HG03565 (cell line): ENCODE measurements around the gene SUPT16H.
"Not testable (repeated sequence)": the region's sequence is repeated elsewhere in the genome, so short reads cannot be mapped to it uniquely, and the experiment has no call there.

Experiments used
- ATAC-seq: cut with Tn5 transposase; IDR thresholded peaks from one replicate; pipeline ENCODE4 v1.9.1; 2021; ENCODE audit warnings: mild to moderate bottlenecking, moderate library complexity; ENCODE audit not compliant: unreplicated experiment

Gene SUPT16H

DNA sequence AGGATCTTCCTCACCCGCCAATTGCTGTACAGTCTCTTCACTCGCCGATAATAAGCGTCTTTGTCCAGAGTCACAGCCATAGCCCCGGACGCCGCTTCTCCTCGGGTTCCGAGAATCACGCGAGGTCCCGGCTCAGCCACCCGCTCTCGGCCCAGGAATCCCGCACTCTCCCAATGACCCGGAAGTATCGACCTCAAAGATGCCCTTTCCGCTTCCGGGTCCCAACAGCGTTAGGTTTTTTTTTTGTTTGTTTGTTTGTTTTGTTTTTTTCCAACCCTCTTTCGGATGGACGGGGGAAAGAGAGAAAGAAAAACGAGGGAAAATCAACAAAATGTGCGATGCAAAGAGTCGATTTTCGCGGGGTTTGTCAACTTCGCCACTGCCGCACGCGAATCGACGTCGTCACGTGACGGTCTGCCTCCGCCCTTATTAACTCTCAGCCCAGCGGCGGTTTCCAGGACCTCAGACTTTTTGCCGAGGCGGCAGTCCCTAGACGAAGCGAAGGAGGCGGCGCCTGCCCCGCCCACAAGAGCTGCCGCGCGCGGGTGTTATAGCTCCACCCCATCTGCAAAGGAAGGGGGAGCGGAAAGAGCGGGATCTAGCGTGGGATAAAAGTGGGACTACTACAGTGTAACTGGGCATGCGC lies at the start of gene SUPT16H:
Gene SUPT16H, minus strand, starts transcription at position 172 of the 646 bp plus-strand sequence. Its CDS starts 92 bp downstream, at position 80.
- ATAC-seq = peak; percentile 73

DNA sequence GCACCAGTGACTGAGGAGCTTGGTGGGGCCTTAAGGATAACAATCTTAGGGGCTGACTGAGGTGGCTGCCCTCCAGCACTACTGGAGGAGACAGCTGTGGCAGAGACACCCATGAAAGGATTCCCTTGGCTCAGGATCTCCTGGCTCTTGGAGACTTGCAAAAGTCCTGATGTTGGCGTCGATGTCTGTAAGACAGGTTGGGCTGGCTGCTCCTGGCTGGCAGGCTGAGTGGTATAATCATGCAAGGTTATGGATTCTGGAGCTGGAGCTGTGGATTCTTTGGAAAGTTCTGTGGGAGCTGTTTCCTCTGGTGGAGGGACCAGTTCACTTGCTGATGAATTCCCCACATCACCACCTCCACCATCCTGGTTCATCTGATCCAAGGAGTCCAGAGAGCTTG lies 47.3 kb upstream of the SUPT16H start:
- no peak for ATAC-seq

DNA sequence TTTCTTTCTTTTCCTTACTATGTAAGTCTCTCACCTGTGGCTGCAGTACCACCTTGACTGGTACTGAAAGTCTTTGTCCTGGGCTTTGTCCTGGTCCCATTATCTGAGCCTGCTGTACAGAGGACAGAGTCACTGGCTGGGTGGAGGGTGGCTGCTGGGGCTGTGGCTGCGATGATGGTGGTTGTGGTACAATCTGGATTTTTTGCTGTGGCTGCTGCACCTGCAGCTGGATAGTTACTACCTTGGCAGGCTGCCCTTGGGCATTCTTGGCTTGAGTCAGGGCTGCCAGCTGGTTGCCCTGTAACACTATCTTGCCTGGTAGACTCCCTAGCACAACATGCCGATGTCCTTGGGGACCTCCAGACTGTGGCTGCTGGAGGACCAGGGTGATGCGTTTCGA lies 45.1 kb upstream of the SUPT16H start:
- no peak for ATAC-seq

DNA sequence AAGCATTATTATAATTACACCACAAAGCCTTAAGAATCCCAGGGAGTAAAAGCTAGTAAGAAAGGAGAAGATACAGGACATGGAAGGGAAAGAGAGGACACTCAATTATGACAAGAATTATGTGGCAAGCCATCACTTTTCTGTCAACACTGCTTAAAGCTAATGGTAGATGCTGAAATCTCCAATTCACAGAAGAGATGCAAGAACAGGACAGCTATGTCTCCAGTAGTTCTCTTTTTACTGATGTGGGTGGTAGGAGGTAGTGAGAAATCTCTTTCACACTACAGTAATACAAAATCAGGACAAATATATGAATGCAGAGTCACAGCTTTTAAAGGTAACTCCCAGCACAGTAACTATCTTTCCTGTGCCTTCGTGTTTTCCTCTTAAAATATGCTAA lies 42.9 kb upstream of the SUPT16H start:
- no peak for ATAC-seq

DNA sequence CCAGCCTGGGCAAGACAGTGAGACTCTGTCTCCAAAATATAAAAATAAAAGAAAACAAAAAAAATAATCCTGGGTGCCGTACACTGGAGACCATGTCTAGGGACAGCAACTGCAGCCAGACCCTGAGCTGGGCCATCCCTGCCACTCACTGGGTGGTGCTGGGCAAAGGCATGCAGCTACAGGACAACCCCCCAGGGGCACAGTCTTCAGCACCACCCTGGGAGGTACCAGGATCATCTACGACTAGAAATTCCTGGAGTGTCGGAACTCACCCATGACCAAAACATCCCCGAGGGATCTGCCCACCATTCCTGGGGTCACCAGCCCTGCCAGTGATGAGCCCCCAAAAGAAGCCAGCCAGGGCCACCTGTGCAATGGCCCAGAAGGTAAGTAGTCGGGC lies 35.7 kb upstream of the SUPT16H start:
- ATAC-seq = no peak

DNA sequence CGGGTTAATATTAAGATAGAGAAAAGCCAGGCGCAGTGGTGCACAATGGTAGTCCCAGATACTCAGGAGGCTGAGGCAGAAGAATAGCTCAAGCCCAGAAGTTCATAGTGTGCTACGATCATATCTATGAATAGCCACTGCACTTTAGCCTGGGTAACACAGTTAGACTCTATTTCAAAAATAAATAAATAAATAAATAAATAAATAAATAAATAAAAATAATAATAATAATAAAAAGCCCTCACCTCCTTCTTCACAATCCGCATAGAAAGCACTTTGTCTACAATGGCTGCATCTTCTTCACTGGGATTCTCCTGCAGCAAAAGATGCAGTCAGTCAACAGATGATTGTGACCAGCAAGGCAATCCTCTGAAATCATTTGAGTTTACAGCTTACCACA lies 31.5 kb upstream of the SUPT16H start:
- no peak for ATAC-seq

DNA sequence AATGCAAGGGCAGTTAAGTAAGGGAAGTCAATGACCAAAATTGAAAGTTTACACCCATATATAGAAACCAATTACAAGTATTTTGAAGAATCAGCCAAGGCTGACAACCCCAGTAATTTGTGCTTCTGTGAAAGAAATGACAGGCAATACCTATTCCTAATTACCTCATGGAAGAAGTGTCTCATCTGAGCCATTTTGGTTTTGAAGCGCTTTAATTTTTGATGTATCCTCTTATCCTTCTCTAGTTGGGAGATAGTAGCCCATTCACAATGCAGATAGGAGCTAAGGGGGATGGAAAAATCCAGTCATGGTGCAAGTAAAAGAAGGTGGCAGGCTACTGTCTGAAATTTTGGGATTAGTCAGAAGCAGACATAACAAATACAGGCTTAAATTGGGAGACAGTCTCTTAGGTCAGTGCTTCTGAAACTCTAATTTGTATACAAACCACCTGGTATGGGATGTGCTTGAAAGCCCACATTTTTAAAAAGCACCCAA lies 30.4 kb upstream of the SUPT16H start:
- ATAC-seq = peak; percentile 59

DNA sequence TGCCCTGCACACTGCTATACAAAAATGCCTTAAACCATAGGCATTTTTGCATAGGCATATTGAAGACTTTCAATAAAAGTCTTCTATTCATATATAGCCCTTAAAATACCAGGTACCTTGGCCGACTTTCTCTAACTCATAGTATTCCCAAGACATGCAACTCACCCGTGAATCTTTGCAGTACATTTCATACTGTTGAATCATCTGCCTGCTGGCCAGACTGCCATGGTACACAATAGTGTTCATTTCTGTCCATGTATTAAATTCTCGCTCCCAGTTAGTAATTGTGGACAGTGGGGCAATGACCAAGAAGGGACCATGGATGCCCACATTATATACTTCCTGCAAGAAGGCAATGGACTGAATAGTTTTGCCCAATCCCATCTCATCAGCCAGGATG lies 24.3 kb upstream of the SUPT16H start:
- ATAC-seq = no peak

DNA sequence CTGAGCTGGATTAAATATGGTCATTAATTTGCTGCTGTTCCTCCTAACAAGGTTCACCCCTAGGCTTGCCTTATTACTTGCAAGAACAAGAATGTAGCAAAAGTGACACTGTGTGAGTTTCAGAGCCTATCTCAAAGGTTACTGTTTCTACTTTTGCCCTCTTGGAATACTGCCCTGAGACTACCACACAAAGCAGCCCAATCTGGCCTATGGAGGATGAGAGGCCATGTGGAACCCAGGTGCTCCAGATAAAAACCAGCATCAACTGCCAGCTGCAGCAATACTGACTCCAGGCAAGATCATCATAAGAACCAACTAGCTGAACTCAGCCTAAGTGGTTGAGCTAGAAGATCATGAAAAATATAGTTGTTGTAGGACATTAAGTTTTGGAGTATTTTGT lies 22.4 kb upstream of the SUPT16H start:
- ATAC-seq = no peak

DNA sequence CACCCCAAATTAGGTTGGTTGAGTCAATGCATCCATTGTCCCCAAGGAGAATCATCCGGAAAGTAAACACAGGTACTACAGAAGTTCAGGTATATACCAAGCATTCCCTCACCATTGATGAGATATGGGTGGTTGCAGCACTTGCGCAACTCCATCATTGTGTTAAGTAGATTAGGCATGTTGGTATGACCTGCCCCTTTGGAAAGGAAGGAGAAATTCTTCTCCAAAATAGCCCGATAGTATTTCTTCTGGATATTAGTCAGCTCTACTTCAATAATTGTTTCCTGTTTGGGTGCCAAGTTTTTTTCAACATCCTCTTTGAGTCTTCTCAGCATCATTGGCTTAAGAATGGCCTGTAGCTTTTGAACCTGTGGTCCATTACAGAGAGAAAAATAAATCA lies 21.3 kb upstream of the SUPT16H start:
- ATAC-seq = no peak

DNA sequence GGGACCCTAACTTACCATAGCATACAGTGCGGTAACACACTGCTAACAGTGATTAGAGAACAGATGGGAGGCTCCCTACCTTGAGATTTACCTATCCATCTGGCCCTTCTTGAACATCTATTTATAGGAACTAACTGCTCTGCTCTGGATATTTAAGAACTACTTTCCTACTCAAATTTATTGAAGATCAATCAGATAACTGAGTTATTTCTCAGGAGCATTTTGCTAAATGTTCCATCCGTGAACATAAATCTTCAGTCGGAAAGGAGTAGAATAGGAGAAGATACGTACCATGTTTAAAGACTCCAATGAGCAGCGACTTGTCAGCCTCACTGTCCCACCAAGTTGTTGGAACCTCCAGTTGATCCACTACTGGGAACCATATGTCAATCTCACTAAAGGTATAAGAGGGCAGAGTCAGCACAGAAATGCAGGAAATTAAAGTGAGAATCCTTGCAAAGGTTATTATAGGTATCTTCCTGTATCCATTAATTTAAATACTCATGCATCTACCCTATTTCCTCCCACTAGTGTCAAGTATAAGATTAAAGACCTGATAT lies 15.6 kb upstream of the SUPT16H start:
- no peak for ATAC-seq

DNA sequence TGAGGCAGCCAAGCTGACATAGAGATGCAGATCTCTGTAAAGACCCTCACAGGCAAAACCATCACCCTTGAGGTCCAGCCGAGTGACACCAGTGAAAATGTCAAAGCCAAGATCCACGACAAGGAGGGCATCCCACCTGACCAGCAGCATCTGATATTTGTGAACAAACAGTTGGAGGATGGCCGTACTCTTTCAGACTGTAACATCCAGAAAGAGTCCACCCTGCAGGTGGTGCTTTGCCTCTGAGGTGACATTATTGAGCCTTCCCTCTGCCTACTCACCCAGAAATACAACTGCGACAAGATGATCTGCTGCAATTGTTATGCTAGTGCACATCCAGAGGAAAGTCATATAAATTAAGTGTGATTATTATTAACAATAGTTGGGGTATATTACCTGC lies 15.1 kb upstream of the SUPT16H start:
- no peak for ATAC-seq

DNA sequence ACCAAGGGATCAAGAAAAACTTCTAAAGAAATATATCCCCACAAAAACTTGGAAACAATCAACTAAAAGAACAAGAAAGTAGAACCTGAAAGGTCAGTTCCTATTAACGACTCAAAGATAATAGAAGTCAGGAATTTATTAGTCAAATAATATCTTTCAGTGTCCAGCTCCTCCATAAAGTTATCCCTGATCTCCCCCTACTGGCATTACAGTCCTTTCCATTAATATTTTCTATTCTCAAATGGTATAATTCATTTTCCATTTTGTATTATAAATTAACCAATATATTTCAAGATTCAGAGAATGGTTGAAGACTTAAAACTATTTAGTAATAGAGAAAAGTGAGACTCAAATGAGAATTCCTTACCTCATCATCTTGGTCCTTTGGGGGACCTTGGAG lies 11.6 kb upstream of the SUPT16H start:
- no peak for ATAC-seq

DNA sequence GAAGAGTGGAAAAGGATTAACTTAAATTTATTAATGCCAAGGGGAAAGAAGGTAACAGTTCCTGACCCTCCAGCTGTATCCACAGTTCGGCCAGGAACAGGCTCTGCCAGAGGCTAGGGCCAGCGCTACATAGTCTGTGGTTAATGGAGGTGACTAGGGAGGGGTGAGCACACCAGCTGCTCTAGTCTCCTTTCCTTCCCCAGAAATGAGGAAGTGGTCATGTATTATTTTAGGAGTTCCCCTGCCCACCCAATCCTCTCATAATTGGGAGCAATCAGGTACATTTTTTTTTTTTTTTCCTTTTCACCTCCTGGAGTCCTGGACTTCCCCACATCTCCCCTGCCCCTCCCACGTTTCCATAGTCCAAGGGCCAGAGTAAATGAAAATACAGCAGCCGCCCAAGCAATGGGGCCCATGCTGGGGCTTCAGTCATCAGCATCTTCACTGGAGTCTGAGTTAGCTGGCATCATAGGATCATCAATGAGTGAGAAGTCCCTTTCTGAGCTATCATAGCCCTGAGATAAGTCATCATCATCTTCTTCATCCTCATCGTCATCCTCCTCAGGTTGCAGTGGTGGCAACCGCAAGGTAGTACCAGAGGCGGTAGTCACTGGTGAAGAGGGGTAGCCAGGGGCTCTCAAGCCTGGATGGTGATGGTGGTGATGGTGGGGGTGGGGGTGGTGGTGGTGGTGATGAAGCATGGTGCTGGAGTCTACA lies 1.5 kb upstream of the SUPT16H start:
- ATAC-seq = no peak

DNA sequence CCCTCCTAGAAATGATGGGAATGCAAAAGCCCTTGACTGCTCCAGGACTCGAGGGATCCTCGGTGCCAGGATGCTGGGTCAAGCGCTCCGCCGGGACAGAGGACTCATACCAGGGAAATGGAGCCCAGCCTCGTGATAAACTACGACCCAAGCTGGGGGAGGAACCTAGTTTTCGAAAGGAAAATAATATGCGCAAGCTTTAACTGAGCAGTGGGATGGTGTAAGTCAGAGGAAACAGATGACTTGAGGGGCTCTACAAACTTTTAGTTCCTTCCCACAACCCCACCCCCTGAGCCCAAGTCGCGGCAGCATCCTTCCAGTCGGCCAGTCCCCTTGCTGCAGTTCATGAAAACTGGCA lies 654 bp upstream of the SUPT16H start:
- peak; percentile 14 for ATAC-seq

DNA sequence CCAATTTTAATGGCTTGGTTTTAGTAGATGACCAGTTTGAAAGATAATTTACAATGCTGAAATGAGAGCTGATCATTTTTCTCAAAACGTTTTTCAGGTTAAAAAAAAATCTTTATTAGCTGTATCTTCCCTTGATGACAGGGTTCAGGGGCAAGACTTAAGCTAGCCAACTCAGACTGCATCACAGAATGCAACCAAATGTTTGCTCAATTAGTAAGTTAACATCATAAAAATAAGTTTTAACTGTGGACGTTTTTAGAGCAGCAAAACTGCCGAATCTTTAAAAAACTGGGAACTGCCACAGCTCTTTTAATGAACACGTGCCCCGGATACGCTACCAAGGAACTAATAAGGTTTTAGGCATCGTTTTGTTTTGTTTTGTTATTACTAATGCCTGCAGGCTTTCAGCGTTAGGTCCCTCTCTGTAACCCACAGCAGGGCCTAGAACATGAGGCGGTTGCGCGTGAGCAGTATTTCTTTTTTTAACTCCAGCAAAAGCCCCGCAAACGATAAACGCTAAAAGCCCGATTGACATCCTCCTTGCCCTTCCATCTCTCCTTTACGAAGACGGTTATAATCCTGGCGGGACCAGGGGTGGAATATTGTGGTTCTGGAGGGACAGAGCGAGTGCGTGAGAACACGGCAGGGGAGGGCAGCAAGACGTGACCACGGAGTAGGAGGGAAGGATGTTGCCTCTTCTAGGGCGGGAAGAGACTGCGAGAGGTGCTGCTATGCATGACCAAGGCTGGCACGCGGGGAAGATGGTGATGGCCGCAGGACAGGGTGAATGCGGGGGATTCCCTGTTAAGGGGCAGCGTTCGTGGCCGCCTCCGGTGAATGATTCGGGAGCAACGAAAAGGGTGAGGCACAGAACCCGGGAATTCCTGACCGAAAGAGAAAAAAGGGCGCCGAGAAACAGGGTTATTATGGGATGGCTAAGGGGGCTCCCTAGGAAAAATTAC lies 652 bp downstream of the SUPT16H start:
- ATAC-seq = peak; percentile 29

DNA sequence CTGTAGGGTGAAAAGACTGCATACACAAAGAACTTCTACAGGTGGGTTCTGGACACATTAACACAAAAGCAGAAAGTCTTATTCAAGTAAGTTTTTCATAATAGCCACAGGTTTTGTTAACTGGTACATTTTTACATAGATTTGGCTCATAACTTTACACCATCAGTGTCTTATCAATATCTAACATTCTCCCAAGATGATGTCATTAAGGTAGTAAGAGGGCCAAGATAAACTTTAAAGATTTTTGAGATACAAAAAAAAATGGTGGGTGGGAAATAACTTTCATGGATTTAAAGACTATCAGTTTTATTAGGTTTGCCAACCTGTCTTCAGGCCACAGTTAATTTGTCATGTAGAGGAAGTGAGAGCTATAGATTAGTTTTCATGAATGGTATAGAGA lies 1.7 kb downstream of the SUPT16H start:
- ATAC-seq = no peak

DNA sequence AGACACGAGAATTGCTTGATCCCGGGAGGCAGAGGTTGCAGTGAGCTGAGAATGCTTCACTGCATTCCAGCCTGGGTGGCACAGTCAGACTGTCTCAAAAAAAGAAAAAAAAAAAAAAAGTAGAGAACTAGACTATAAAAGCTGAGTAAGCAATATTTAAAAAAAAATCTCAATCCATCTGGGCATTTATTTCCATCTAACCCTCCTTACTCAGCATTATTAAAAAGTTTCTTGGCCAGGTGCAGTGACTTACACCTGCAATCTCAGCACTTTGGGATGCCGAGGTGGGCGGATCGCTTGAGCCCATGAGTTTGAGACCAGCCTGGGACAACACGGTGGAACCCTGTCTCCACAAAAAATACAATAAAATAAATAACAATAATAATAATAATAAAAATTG lies 4.5 kb downstream of the SUPT16H start:
- ATAC-seq = no peak

DNA sequence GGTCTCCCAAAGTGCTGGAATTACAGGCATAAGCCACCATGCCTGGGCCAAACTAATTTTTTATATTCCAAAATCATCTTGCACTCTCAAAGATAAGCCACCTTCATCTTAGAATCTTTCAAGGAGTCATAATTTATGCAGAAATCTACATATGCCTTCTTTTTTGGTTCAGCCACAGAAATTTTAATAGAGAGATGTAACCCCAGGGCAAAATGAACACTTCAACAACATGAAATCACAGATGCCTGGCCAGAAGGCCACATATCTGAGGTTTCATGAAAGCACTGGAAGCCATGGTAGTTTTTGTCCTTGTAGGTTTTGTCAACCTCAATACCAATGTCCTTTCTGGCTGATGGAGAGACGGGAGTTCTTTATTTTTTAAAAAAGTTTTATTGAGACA lies 9.8 kb downstream of the SUPT16H start:
- ATAC-seq = no peak

DNA sequence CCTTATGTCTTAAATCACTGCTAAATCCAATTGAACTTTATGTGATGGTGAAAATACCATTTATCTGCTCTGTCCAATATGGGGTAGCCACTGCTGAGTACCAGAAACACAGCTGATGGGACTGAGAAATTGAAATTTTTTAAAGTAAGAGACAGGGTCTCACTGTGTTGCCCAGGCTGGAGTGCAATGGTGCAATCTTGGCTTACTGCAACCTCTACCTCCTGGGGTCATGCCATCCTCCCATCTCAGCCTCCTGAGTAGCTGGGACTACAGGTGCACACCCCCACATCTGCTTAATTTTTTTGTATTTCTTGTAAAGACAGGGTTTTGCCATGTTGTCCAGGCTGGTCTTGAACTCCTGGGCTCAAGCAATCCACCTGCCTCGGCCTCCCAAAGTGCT lies 11.0 kb downstream of the SUPT16H start:
- not testable (repeated sequence) for ATAC-seq
